ENCODE measurements around the gene GRID1. TPM values are rescaled to one million over a fixed set of nuclear protein-coding genes. Genes with fewer than 3 reads are reported as not detected.

Gene GRID1
- total and polyA plus RNA-seq, 10 of the 15 experiments (the other 5 are each of a cell fraction or from before 2014, with no cell fraction given): 0.04 to 0.62 (median 0.08) TPM; not detected in 5

DNA sequence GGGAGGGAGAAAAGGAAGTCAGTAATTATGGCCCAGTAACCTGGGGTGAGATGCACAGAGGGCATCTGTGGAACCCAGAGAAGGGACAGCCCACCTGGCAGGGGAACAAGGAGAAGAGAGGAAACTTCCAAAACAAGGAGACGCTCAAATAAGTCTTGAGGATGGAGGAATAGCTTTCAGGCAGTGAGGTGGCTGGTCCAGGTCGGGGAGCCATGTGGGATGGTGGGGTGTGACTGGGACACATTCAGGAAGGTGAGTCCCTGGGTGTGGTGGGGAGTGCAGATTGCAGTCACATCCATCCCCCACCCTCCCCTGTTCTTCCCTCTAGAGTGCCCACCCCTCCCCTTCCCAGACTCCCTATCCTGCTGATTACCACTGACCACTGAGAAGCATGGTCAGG, 175.4 kb downstream of the GRID1 start:
- no peak for ATAC-seq
- H3K4me3 ChIP-seq: no peak overlapping the region
- H3K9ac ChIP-seq (ENCODE audit: control insufficient read depth, insufficient read depth, low read length): no peak overlapping the region
- H3K4me2 ChIP-seq (ENCODE audit: control insufficient read depth, insufficient read depth): no peak overlapping the region
- in situ Hi-C loops (cut with MboI) (no loop called here), intact Hi-C loops (cut with micrococcal nuclease; ENCODE audit: unreplicated experiment) (no loop called here)
- H3K36me3 ChIP-seq (ENCODE audit: control insufficient read depth in 2 of 2, insufficient read depth in 2 of 2, low read length in 1 of 2): no peaks in the 10 kb centered on the region
- ChIA-PET POLR2A (no interaction called here), SMC1A (ENCODE audit: uncharacterized antibody, unreplicated experiment) (no interaction called here), CTCF (no interaction called here), RAD21 (ENCODE audit: unreplicated experiment) (no interaction called here)
- WGBS (ENCODE audit: insufficient coverage, insufficient replicate concordance, low lambda C conversion rate, missing lambda C conversion rate): 0% methylated on average over 2 of the region's 2 CpGs
- no peaks in the 10 kb centered on the region for H3K79me2 ChIP-seq (ENCODE audit: control insufficient read depth, insufficient read depth, low read length)
- H3K9me3 ChIP-seq (replicated peaks; ENCODE audit: control insufficient read depth, insufficient read depth, low read length): no peaks in the 10 kb centered on the region
- no peak for FAIRE-seq
- BruUV-seq (replicated peaks): no TSS peak
- TF ChIP-seq YY1 (IDR thresholded peaks at IDR 0.05; ENCODE audit: low read depth, low read length): no peak
- TF ChIP-seq KDM1A (IDR thresholded peaks at IDR 0.05; ENCODE audit: borderline replicate concordance): no peak
- TF ChIP-seq, protein P1, sequence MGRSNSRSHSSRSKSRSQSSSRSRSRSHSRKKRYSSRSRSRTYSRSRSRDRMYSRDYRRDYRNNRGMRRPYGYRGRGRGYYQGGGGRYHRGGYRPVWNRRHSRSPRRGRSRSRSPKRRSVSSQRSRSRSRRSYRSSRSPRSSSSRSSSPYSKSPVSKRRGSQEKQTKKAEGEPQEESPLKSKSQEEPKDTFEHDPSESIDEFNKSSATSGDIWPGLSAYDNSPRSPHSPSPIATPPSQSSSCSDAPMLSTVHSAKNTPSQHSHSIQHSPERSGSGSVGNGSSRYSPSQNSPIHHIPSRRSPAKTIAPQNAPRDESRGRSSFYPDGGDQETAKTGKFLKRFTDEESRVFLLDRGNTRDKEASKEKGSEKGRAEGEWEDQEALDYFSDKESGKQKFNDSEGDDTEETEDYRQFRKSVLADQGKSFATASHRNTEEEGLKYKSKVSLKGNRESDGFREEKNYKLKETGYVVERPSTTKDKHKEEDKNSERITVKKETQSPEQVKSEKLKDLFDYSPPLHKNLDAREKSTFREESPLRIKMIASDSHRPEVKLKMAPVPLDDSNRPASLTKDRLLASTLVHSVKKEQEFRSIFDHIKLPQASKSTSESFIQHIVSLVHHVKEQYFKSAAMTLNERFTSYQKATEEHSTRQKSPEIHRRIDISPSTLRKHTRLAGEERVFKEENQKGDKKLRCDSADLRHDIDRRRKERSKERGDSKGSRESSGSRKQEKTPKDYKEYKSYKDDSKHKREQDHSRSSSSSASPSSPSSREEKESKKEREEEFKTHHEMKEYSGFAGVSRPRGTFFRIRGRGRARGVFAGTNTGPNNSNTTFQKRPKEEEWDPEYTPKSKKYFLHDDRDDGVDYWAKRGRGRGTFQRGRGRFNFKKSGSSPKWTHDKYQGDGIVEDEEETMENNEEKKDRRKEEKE (IDR thresholded peaks at IDR 0.05): no peak
- TF ChIP-seq RCOR1 (conservative IDR thresholded peaks at IDR 0.05; ENCODE audit: low read depth, low read length): no peak
- no peak for TF ChIP-seq ZBED1 (IDR thresholded peaks at IDR 0.05; ENCODE audit: borderline replicate concordance)
- no peak for TF ChIP-seq YBX1 (IDR thresholded peaks at IDR 0.05)
- TF ChIP-seq CHD1 (IDR thresholded peaks at IDR 0.05; ENCODE audit: low read depth, low read length): no peak
- no peak for TF ChIP-seq FOXM1 (IDR thresholded peaks at IDR 0.05; ENCODE audit: low read depth, low read length)
- no peak for TF ChIP-seq NFIC (IDR thresholded peaks at IDR 0.05; ENCODE audit: low read depth, low read length)
- no peak for TF ChIP-seq ASH2L (IDR thresholded peaks at IDR 0.05; ENCODE audit: borderline replicate concordance, low read depth)
- no peak for TF ChIP-seq SIX5 (IDR thresholded peaks at IDR 0.05; ENCODE audit: low read depth, low read length, severe bottlenecking)
- TF ChIP-seq MEF2A (IDR thresholded peaks at IDR 0.05; ENCODE audit: insufficient read depth, low read depth, low read length): no peak
- TF ChIP-seq ZNF217 (IDR thresholded peaks at IDR 0.05): no peak
- TF ChIP-seq BCL11A (IDR thresholded peaks at IDR 0.05; ENCODE audit: low read depth, low read length): no peak
- TF ChIP-seq CBX5 (IDR thresholded peaks at IDR 0.05; ENCODE audit: low read depth): no peak
- no peak for TF ChIP-seq TCF3 (IDR thresholded peaks at IDR 0.05; ENCODE audit: borderline replicate concordance, insufficient read depth, low read depth, low read length)
- TF ChIP-seq SMAD5 (IDR thresholded peaks at IDR 0.05; ENCODE audit: low read depth): no peak
- TF ChIP-seq CUX1 (IDR thresholded peaks at IDR 0.05; ENCODE audit: insufficient replicate concordance, low read depth, low read length): no peak
- H3K4me1 ChIP-seq (ENCODE audit: control insufficient read depth, insufficient read depth, low read length): no peaks in the 10 kb centered on the region
- H2AFZ ChIP-seq (ENCODE audit: control insufficient read depth, low read depth, low read length): no peak overlapping the region
- DNase-seq (ENCODE audit: low read depth, low spot score): no peak
- no peak overlapping the region for H3K27ac ChIP-seq (ENCODE audit: control insufficient read depth, insufficient read depth)
- no peaks in the 10 kb centered on the region for H4K20me1 ChIP-seq (ENCODE audit: control insufficient read depth, insufficient read depth)
- peaks cover 0 to 2% of the 10 kb centered on the region in 2 experiments; a peak in 1 of 4 replicates for H3K27me3 ChIP-seq (replicated peaks in 1 of 2; ENCODE audit: control insufficient read depth in 2 of 2, insufficient read depth in 2 of 2, low read length in 1 of 2)
